Neuronal stem cell (in vitro differentiated cells): ENCODE data around the gene RYR2.
A peak's percentile ranks its signal among the peaks of the same experiment; 100 is the strongest.

Experiments
- DNase-seq: peaks from one replicate; pipeline ENCODE4 v3.0.0-alpha.2; 2013; ENCODE audit warnings: low spot score
- H2AFZ ChIP-seq: one replicate; pipeline ENCODE4 v1.6.1; 2013; ENCODE audit warnings: mild to moderate bottlenecking, low read length, inconsistent platforms
- H2AK5ac ChIP-seq: 2 replicates; pipeline ENCODE4 v1.6.1; 2013; ENCODE audit warnings: low read depth, mild to moderate bottlenecking, inconsistent platforms, low read length, moderate library complexity, mixed read lengths
- H2BK120ac ChIP-seq: 2 replicates; pipeline ENCODE4 v1.6.1; 2013; ENCODE audit warnings: low read depth, mild to moderate bottlenecking, inconsistent platforms, low read length, moderate library complexity, mixed read lengths
- H2BK12ac ChIP-seq: one replicate; pipeline ENCODE4 v1.6.1; 2013; ENCODE audit warnings: low read length, inconsistent platforms
- H2BK15ac ChIP-seq: 2 replicates; pipeline ENCODE4 v1.6.1; 2013; ENCODE audit warnings: mild to moderate bottlenecking, low read length, inconsistent platforms, mixed read lengths
- H2BK5ac ChIP-seq: one replicate; pipeline ENCODE4 v1.6.1; 2013; ENCODE audit warnings: inconsistent platforms, mild to moderate bottlenecking, low read length, moderate library complexity
- H3K14ac ChIP-seq: one replicate; pipeline ENCODE4 v1.6.1; 2013; ENCODE audit warnings: low read length, inconsistent platforms
- H3K18ac ChIP-seq: 2 replicates; pipeline ENCODE4 v1.6.1; 2013; ENCODE audit warnings: low read length, inconsistent platforms
- H3K23ac ChIP-seq: 2 replicates; pipeline ENCODE4 v1.6.1; 2013; ENCODE audit warnings: low read depth, mild to moderate bottlenecking, mixed read lengths, low read length, inconsistent platforms; ENCODE audit not compliant: poor library complexity
- H3K27ac ChIP-seq: replicated peaks from 3 replicates; pipeline ENCODE4 v1.5.1; 2013; ENCODE audit warnings: low read length, inconsistent platforms
- H3K27me3 ChIP-seq, 3 experiments: 2 replicates each; pipeline ENCODE4 v1.6.1; 2013; ENCODE audit warnings: low read length in 3 of 3, mild to moderate bottlenecking in 2 of 3, inconsistent platforms in 1 of 3, low read depth in 1 of 3, mixed read lengths in 1 of 3, moderate library complexity in 1 of 3; ENCODE audit not compliant: control insufficient read depth in 3 of 3, insufficient read depth in 3 of 3
- H3K36me3 ChIP-seq, 2 donors: replicated peaks in 1 of 2; 2 replicates each; pipeline ENCODE4 v1.6.1; 2013; ENCODE audit warnings: low read length in 2 of 2; ENCODE audit not compliant: control insufficient read depth in 2 of 2, insufficient read depth in 2 of 2
- H3K4ac ChIP-seq: 2 replicates; pipeline ENCODE4 v1.6.1; 2013; ENCODE audit warnings: inconsistent platforms, mild to moderate bottlenecking, low read length, moderate library complexity
- H3K4me1 ChIP-seq, 2 donors: 1 replicate in 1 of 2; 2 replicates in 1 of 2; pipeline ENCODE4 v1.6.1; 2013; ENCODE audit warnings: low read length in 2 of 2, low read depth in 1 of 2; ENCODE audit not compliant: control insufficient read depth in 2 of 2, insufficient read depth in 1 of 2
- H3K4me2 ChIP-seq: one replicate; pipeline ENCODE4 v1.6.1; 2013; ENCODE audit warnings: mild to moderate bottlenecking, low read length, inconsistent platforms; ENCODE audit not compliant: insufficient read depth, poor library complexity, severe bottlenecking
- H3K4me3 ChIP-seq, 2 donors: 2 replicates each; pipeline ENCODE4 v1.5.1; 2013; ENCODE audit warnings: low read length in 2 of 2, mild to moderate bottlenecking in 2 of 2, inconsistent platforms in 1 of 2, moderate library complexity in 1 of 2
- H3K79me1 ChIP-seq: one replicate; pipeline ENCODE4 v1.6.1; 2013; ENCODE audit warnings: low read depth, mild to moderate bottlenecking, inconsistent platforms, low read length, moderate library complexity
- H3K9ac ChIP-seq: one replicate; pipeline ENCODE4 v1.6.1; 2013; ENCODE audit warnings: mild to moderate bottlenecking, low read depth, low read length, inconsistent platforms; ENCODE audit not compliant: poor library complexity
- H3K9me3 ChIP-seq, 2 donors: replicated peaks in 1 of 2; 2 replicates each; pipeline versions ENCODE3 to v1.6.1; 2013; ENCODE audit warnings: low read length in 2 of 2, mild to moderate bottlenecking in 2 of 2, inconsistent platforms in 1 of 2, low read depth in 1 of 2, mixed read lengths in 1 of 2, moderate library complexity in 1 of 2; ENCODE audit not compliant: control insufficient read depth in 2 of 2, insufficient read depth in 1 of 2
- H4K8ac ChIP-seq: one replicate; pipeline ENCODE4 v1.6.1; 2013; ENCODE audit warnings: low read depth, mild to moderate bottlenecking, inconsistent platforms, low read length, moderate library complexity
- H4K91ac ChIP-seq: one replicate; pipeline ENCODE4 v1.6.1; 2013; ENCODE audit warnings: low read length, low read depth, mild to moderate bottlenecking, inconsistent platforms; ENCODE audit not compliant: poor library complexity
- WGBS, 2 donors: extraction: QIAGEN DNeasy Blood & Tissue Kit; methylation state at CpG; one replicate each; pipeline ENCODE4 v1.1.7; 2013; ENCODE audit warnings: missing lambda C conversion rate in 2 of 2, mixed read lengths in 1 of 2; ENCODE audit not compliant: insufficient read length in 2 of 2, insufficient replicate concordance in 1 of 2; ENCODE audit errors: extremely low coverage in 2 of 2; 5-methylcytosine and 5-hydroxymethylcytosine counted together

RYR2 gene

GRCh38 chr1:237309595-237310118, 267.7 kb downstream of the RYR2 start:
- Histone ChIP-seq H3K9me3 (no peaks in the 10 kb centered on the region), H3K79me1 (no peaks in the 10 kb centered on the region), H3K23ac (no peak overlapping the region), H2AFZ (no peak overlapping the region), H2BK5ac (no peak overlapping the region), H3K27me3 (no peaks in the 10 kb centered on the region), H3K18ac (peak overlapping the region; percentile 48), H3K4me3 (no peak overlapping the region), H2BK12ac (no peak overlapping the region), H4K8ac (no peak overlapping the region), H2BK120ac (no peak overlapping the region), H3K4ac (no peak overlapping the region), H2BK15ac (no peak overlapping the region), H3K36me3 (no peaks in the 10 kb centered on the region), H3K4me2 (no peak overlapping the region), H4K91ac (no peak overlapping the region), H3K14ac (no peak overlapping the region), H3K27ac (no peak overlapping the region), H3K4me1 (no peaks in the 10 kb centered on the region), H3K9ac (no peak overlapping the region), H2AK5ac (no peak overlapping the region)
- no CpG with 5 or more reads among the region's 32 CpGs for WGBS, 2 donors
- DNase-seq, result no peak

- Histone ChIP-seq H3K4me1 (no peaks in the 10 kb centered on the region), H3K23ac (no peak overlapping the region), H4K91ac (no peak overlapping the region), H2BK120ac (no peak overlapping the region), H2BK12ac (no peak overlapping the region), H2BK5ac (no peak overlapping the region), H3K4me2 (no peak overlapping the region), H3K18ac (no peak overlapping the region), H3K9me3 (no peaks in the 10 kb centered on the region), H3K79me1 (no peaks in the 10 kb centered on the region), H4K8ac (no peak overlapping the region), H3K4ac (no peak overlapping the region), H3K14ac (no peak overlapping the region), H3K9ac (no peak overlapping the region), H2AK5ac (no peak overlapping the region), H3K36me3 (no peaks in the 10 kb centered on the region), H3K27ac (no peak overlapping the region), H3K4me3 (no peak overlapping the region), H2BK15ac (no peak overlapping the region), H2AFZ (no peak overlapping the region), H3K27me3 (no peaks in the 10 kb centered on the region)
- no CpG with 5 or more reads among the region's 4 CpGs for WGBS, 2 donors
- no peak for DNase-seq
These were observed 274.4 kb downstream of the RYR2 start for GRCh38 chr1:237316352-237316751.

DNA sequence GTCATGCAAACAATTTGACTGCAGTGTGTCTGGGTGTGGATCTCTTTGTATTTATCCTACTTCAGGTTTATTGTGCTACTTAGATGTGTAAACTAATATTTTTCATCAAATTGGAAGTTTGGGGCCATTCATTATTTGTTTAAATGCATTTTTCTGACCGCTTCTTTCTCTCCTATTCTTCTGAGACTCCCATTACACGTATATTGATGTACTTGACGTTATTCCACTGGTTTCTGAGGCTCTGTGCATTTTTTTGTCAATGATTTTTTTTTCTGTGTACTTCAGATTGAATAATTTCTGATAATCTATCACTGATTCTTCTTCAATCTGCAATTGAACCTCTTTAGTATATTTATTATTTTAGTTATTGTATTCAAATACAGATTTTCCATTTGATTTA, 276.8 kb downstream of the RYR2 start:
- WGBS, 2 donors, result no CpG with 5 or more reads among the region's 3 CpGs
- no peak overlapping the region for H3K4me2 ChIP-seq

GRCh38 chr1:237320890-237321289, 278.9 kb downstream of the RYR2 start:
- Histone ChIP-seq H3K79me1 (no peaks in the 10 kb centered on the region), H4K8ac (no peak overlapping the region), H2BK5ac (no peak overlapping the region), H3K18ac (no peak overlapping the region), H3K9me3 (no peaks in the 10 kb centered on the region), H3K4me2 (no peak overlapping the region), H3K23ac (no peak overlapping the region), H3K9ac (no peak overlapping the region), H3K4me1 (no peaks in the 10 kb centered on the region), H2BK120ac (no peak overlapping the region), H3K14ac (no peak overlapping the region), H2AFZ (no peak overlapping the region), H3K36me3 (no peaks in the 10 kb centered on the region), H4K91ac (no peak overlapping the region), H3K27me3 (no peaks in the 10 kb centered on the region), H2AK5ac (no peak overlapping the region), H2BK12ac (no peak overlapping the region), H3K4ac (no peak overlapping the region), H2BK15ac (no peak overlapping the region), H3K27ac (no peak overlapping the region), H3K4me3 (no peak overlapping the region)
- no peak for DNase-seq

More for the DNA sequence above, 276.8 kb downstream of the RYR2 start:
- H3K4ac ChIP-seq, result no peak overlapping the region
- H2BK120ac ChIP-seq, result no peak overlapping the region
- H2BK12ac ChIP-seq, result no peak overlapping the region
- no peak overlapping the region for H3K9ac ChIP-seq
- no peak overlapping the region for H3K23ac ChIP-seq
- H3K9me3 ChIP-seq, result no peaks in the 10 kb centered on the region
- no peaks in the 10 kb centered on the region for H3K4me1 ChIP-seq
- H2BK5ac ChIP-seq, result no peak overlapping the region
- H3K36me3 ChIP-seq, result no peaks in the 10 kb centered on the region
- H3K27ac ChIP-seq, result no peak overlapping the region
- H3K4me3 ChIP-seq, result no peak overlapping the region
- no peak overlapping the region for H3K14ac ChIP-seq
- H3K18ac ChIP-seq, result no peak overlapping the region
- no peak overlapping the region for H2BK15ac ChIP-seq
- no peak overlapping the region for H2AK5ac ChIP-seq
- H4K8ac ChIP-seq, result no peak overlapping the region
- H4K91ac ChIP-seq, result no peak overlapping the region
- H3K27me3 ChIP-seq, result no peaks in the 10 kb centered on the region
- H2AFZ ChIP-seq, result no peak overlapping the region
- H3K79me1 ChIP-seq, result no peaks in the 10 kb centered on the region
- DNase-seq, result no peak
